ENCODE results near the gene ORMDL3. TPM values are rescaled to one million over a fixed set of nuclear protein-coding genes. Genes with fewer than 3 reads are reported as not detected.

The ORMDL3 gene
- polyA plus RNA-seq, 3 donors = 9.4 to 13.5 (median 11.8) TPM

DNA sequence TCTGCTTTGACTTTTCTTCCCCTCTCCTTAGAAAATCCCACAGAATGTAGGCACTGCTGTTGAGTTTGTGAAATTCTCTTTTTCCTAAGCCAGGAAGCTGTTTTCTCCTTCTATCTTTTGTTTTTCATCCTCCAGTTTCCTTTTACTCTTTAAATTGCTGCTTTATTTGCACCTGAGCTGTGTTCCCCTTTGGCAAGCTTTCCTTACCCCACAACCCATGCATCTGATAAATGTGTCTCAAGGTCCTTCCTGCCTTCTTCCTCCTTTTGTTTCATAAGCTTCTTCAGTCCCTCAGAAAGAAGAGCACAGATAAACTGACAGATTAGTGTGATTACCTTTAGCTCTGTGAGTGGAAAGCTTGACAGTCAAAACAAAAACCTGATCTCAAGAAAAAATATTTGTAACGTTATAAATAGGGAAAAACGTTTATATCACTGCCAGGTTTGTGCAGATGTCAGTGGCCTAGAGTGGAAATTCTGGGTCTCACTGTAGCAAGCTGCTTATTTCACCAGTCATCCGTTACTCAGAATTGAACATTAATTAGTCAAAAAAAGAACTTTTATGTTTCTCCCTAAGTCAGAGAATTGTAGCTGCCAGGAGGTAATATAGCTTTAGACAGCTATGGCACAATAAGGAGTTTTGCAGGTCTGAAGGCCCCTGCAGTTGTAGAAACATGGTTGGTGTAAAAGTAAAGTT, 32.6 kb downstream of the ORMDL3 start:
- peaks cover 5 to 11% (median 6%) of the 10 kb centered on the region in 3 donors for H3K27me3 Mint-ChIP-seq (ENCODE audit: low read depth in 3 of 3)
- Histone ChIP-seq H3K27me3 (ENCODE audit: control insufficient read depth in 2 of 2, insufficient read depth in 2 of 2, low read length in 2 of 2) (peaks cover 0 to 2% of the 10 kb centered on the region in 2 donors), H3K36me3 (replicated peaks in 1 of 2; ENCODE audit: control insufficient read depth in 1 of 2, insufficient read depth in 2 of 2, low read length in 2 of 2) (no peaks in the 10 kb centered on the region), H2AFZ (ENCODE audit: insufficient read depth, low read depth, low read length, poor library complexity, severe bottlenecking) (no peak overlapping the region), H3K79me2 (ENCODE audit: insufficient read depth, low read length) (no peaks in the 10 kb centered on the region), H3K9me3 (replicated peaks in 1 of 2; ENCODE audit: control insufficient read depth in 1 of 2, insufficient read depth in 1 of 2, low read length in 2 of 2) (no peaks in the 10 kb centered on the region), H3K27ac (ENCODE audit: low read depth in 1 of 2, low read length in 2 of 2) (no peak overlapping the region), H3K4me3 (replicated peaks in 1 of 3; ENCODE audit: low read depth in 2 of 3, low read length in 3 of 3) (no peak overlapping the region), H3K4me1 (ENCODE audit: control insufficient read depth in 1 of 2, insufficient read depth in 2 of 2, low read length in 2 of 2) (peaks cover 0 to 7% of the 10 kb centered on the region in 2 donors), H3K9ac (ENCODE audit: insufficient read depth, low read length, poor library complexity, severe bottlenecking) (no peak overlapping the region), H4K20me1 (ENCODE audit: insufficient read depth, low read length) (no peaks in the 10 kb centered on the region), H3K4me2 (replicated peaks; ENCODE audit: extremely low read depth, low read length, poor library complexity, severe bottlenecking) (no peak overlapping the region)
- H3K9me3 Mint-ChIP-seq = peaks cover 0 to 7% (median 0%) of the 10 kb centered on the region in 7 donors
- no peak overlapping the region for H3K27ac Mint-ChIP-seq
- intact Hi-C loops (cut with micrococcal nuclease) = no loop called here
- H3K4me1 Mint-ChIP-seq = peaks cover 6% of the 10 kb centered on the region
- no peak for DNase-seq
- no peak for TF ChIP-seq CTCF (IDR thresholded peaks at IDR 0.05)
- no peaks in the 10 kb centered on the region for H3K36me3 Mint-ChIP-seq
- no peak overlapping the region for H3K4me3 Mint-ChIP-seq
- WGBS (ENCODE audit: insufficient coverage) = no CpG with 5 or more reads among the region's 3 CpGs

DNA sequence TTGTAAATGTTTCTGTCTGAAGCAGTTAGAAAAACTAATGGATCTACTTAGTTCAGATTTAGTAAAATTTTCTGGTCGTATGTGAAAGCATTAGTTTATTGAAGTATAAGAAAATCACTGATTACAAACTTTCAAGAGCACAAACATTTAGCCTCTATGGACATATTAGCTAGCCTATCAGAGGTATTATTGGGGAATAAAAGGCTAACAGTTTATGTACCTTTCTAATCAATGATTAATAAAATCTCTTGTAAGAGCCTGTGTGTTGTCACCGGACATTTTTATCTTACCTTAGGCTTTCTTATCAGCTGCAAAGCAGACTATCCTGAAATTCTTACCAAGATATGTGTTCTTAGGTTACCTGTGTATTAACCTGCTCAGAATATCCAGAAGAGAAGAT, 38.2 kb downstream of the ORMDL3 start:
- no peak for TF ChIP-seq CTCF (IDR thresholded peaks at IDR 0.05)
- peaks cover 2% of the 10 kb centered on the region in 2 donors for H3K27me3 ChIP-seq (ENCODE audit: control insufficient read depth in 2 of 2, insufficient read depth in 2 of 2, low read length in 2 of 2)
- H3K4me1 ChIP-seq (ENCODE audit: control insufficient read depth in 1 of 2, insufficient read depth in 2 of 2, low read length in 2 of 2) = peaks cover 0 to 7% of the 10 kb centered on the region in 2 donors
- H3K4me3 ChIP-seq (replicated peaks in 1 of 3; ENCODE audit: low read depth in 2 of 3, low read length in 3 of 3) = no peak overlapping the region
- H4K20me1 ChIP-seq (ENCODE audit: insufficient read depth, low read length) = no peaks in the 10 kb centered on the region
- no peak overlapping the region for H3K27ac ChIP-seq (ENCODE audit: low read depth in 1 of 2, low read length in 2 of 2)
- Mint-ChIP-seq H3K27ac (no peak overlapping the region), H3K4me3 (no peak overlapping the region), H3K4me1 (peaks cover 3% of the 10 kb centered on the region), H3K27me3 (ENCODE audit: low read depth in 3 of 3) (peaks cover 9 to 25% (median 12%) of the 10 kb centered on the region in 3 donors), H3K36me3 (no peaks in the 10 kb centered on the region), H3K9me3 (peaks cover 0 to 5% (median 0%) of the 10 kb centered on the region in 7 donors)
- WGBS (ENCODE audit: insufficient coverage) = no CpG with 5 or more reads among the region's 2 CpGs
- no peak overlapping the region for H3K4me2 ChIP-seq (replicated peaks; ENCODE audit: extremely low read depth, low read length, poor library complexity, severe bottlenecking)
- H3K9ac ChIP-seq (ENCODE audit: insufficient read depth, low read length, poor library complexity, severe bottlenecking) = no peak overlapping the region
- no peak overlapping the region for H2AFZ ChIP-seq (ENCODE audit: insufficient read depth, low read depth, low read length, poor library complexity, severe bottlenecking)
- no peaks in the 10 kb centered on the region for H3K36me3 ChIP-seq (replicated peaks in 1 of 2; ENCODE audit: control insufficient read depth in 1 of 2, insufficient read depth in 2 of 2, low read length in 2 of 2)
- H3K9me3 ChIP-seq (replicated peaks in 1 of 2; ENCODE audit: control insufficient read depth in 1 of 2, insufficient read depth in 1 of 2, low read length in 2 of 2) = no peaks in the 10 kb centered on the region
- no peak for DNase-seq
- intact Hi-C loops (cut with micrococcal nuclease) = no loop called here
- no peaks in the 10 kb centered on the region for H3K79me2 ChIP-seq (ENCODE audit: insufficient read depth, low read length)
